ENCODE measurements around the gene SPANXB1.
"Not testable (repeated sequence)": the region's sequence is repeated elsewhere in the genome, so short reads cannot be mapped to it uniquely, and the experiment has no call there.

SPANXB1 gene, protein sequence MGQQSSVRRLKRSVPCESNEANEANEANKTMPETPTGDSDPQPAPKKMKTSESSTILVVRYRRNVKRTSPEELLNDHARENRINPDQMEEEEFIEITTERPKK

DNA sequence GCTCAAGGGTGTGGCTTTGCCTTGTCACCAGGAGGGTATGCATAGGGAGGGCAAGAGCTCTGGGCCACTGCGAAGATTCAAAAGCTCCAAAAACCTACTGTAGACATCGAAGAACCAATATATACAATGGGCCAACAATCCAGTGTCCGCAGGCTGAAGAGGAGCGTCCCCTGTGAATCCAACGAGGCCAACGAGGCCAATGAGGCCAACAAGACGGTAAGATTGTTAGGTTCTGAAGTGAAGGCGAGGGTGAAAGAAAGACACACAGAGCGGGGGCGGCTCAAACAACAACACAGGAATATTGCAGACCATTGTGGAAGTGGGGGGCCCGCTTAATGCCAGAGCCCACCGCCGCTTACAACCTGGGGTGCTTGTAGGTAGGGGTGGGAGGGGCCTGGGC lies at the start of gene SPANXB1:
SPANXB1 (plus strand) TSS at position 27 of the 400 bp plus-strand sequence; CDS start at position 127, 100 bp downstream.
- DNase-seq (ENCODE audit: low read depth in 2 of 2): not testable (repeated sequence)

DNA sequence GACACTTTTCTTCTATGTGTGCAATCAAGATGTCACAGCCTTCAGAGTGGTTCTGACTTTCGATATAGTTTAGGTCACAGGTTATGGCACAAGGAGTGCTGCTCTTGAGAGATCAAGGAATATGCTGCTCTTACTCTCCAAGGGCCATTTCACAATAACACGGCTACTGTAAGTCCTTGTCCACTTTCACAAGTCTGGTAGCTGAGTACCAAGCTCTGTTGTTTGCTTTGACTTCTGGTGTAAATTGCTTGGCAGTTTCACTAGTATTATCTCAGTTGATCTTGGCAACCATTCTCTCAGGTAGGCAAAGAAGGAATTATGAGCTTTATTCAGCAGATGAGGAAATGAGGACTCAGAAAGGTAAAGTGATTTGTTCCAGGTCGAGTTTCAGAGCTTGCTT lies 35.4 kb upstream of the SPANXB1 start:
- DNase-seq (ENCODE audit: low read depth in 2 of 2): no peak

DNA sequence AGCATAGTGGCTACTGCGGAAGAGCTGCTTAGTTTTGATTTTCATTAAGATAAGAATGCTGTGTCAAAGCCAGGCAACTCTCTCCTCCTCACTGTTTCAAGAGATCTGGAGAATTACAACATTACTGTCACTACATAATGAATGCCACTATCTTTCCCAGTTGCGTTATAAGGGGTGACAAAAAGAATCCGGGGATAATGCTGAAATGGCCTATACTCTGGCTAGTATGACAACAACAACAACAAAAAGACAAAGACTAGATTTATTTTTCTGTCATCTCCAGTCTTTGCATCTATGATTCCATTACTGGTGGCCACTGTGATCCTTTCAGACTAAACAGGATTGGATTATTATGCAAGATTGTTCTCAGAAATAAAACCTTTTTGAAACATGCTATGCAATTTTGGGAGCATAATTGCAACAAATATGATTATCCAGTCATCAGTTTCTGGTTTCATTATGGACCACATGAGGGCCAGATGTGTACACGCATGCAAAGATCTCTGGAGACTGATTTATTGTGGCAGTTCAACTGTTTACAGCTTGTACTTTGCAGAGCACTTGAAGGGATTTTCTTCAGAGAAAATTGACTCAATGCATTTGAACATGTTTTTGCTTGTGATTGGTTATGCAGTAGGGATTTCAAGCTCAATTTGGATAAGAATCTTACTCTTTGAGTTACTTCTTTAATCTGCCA lies 31.1 kb upstream of the SPANXB1 start:
- DNase-seq (ENCODE audit: low read depth in 2 of 2): no peak

DNA sequence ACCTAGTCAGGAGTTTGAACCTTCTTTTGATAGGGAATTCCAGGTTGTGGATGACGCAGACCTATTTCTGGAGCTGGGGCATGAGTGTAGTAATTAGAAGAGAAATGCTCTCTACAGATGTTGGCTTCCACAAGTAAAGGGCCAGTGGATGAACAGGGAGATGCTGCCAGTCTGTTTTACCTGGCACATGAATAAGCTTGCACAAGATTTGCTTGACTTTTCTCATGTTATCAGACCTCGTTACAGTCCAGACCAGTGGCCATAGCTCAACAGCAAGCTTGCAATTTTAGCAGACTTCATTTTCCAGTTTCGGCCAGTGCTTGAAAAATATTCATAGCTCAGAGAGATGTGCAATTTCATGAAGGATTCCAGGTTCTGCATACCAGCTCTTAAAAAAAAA lies 26.9 kb upstream of the SPANXB1 start:
- no peak for DNase-seq (ENCODE audit: low read depth in 2 of 2)

DNA sequence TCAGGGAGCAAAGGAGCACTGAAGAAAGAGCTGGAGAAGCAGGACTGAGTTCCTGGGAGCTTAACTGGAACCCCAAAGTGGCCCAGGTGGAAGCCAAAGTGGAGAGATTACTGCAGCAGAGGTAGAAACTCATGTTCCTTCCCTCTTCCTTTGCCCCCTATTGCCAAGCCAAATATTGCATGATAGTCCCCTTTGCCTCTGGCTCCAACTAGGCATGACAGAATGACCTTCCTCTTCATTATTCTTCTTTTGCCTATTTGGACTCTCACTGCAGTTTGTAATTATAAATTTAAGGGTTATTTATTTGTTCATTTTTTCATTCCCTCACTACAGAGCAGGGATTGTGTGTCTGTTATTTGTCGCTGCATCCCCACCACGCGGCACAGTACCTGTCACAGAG lies 22.1 kb upstream of the SPANXB1 start:
- DNase-seq (ENCODE audit: low read depth in 2 of 2): no peak

DNA sequence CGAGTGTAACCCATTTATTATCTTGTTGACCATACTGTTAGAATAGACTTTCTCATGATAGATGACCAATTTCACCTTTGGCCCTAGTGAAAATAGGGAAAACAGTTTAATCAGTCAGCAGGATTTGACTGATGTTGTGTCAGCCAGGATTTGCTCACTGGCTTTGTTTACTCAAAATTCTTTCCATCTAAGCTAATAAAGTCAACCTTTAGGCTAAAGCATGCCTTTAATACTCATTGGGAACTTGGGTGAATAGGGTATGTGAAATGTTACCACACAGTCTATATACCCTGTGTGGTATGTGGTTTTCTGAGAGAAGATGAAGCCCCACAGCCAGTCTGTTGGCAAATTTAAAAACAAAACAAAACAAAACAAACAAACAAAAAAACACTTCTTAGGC lies 18.7 kb upstream of the SPANXB1 start:
- no peak for DNase-seq (ENCODE audit: low read depth in 2 of 2)

DNA sequence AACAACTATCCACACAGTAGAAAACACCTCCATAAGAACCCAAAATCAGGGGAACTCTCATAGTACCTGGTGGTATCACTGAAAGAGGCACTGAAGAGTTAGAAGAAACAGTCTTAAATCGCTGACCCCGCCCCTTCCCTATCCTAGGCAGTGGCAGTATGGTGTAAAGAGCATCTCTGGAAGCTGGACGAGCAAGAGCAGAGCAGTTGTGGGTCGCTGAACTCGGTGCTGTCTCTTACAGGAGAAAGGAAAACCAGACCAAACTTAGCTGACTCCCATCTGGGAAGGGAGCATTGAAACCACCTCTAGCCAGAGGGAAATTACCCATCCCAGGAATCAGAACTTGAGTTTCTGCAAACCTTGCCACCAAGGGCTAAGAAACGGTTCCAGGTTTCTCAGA lies 2.8 kb downstream of the SPANXB1 start:
- DNase-seq (ENCODE audit: low read depth in 2 of 2): not testable (repeated sequence)

DNA sequence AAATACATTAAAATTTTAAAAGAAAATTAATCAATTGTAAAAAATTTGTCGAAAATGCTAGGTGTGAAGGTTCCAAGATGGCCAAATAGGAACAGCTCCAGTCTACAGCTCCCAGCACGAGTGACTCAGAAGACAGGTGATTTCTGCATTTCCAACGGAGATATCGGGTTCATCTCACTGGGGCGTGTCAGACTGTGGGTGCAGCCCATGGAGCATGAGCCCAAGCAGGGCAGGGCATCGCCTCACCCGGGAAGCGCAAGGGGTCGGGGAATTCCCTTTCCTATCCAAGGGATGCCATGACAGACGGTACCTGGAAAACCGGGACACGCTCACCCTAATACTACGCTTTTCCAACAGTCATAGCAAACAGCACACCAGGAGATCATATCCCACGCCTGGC lies 41.9 kb downstream of the SPANXB1 start:
- DNase-seq (ENCODE audit: low read depth in 2 of 2): not testable (repeated sequence)

DNA sequence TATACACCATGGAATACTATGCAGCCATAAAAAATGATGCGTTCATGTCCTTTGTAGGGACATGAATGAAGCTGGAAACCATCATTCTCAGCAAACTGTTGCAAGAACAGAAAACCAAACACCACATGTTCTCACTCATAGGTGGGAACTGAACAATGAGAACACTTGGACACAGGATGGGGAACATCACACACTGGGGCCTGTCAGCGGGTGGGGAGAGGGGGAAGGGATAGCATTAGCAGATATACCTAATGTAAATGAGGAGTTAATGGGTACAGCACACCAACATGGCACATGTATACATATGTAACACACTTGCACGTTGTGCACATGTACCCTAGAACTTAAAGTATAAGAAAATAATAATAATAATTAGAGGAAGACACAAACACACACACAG lies 47.5 kb downstream of the SPANXB1 start:
- DNase-seq (ENCODE audit: low read depth in 2 of 2): not testable (repeated sequence)

DNA sequence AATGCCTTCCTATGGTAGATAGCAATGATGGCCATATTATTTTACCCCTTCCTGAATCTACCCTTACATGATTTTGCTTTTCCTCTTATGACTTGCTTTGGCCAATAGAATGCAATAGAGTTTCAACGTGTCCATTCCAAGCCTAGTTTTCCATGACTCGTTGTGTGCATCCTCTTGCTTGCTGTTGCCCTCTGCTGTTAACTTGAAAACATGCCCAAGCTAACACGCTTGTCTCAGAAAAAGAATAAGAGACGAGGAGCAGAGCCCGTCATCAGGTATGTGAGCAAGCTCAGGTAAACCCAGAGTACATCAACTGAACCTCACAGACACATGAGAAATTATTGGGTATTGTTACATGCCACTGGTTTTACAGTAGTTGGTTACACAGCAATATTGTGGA lies 49.7 kb downstream of the SPANXB1 start:
- DNase-seq (ENCODE audit: low read depth in 2 of 2): not testable (repeated sequence)

All from stimulated activated CD8-positive, alpha-beta memory T cell treated with anti-CD3 and anti-CD28 coated beads, Interleukin-15, amount 100 ng/mL, for 4 hours (primary cell).